GM12891 (cell line): ENCODE measurements around the gene C2orf72.
A peak's percentile ranks its signal among the peaks of the same experiment; 100 is the strongest.
"Not testable (repeated sequence)": the region's sequence is repeated elsewhere in the genome, so short reads cannot be mapped to it uniquely, and the experiment has no call there.

Experiments used
- DNase-seq: peaks from one replicate; pipeline ENCODE4 v3.0.0; 2011; ENCODE audit warnings: low spot score; ENCODE audit not compliant: insufficient read length
- FAIRE-seq: peaks from 2 replicates; lab custom pipeline; 2011; peaks lifted over from hg19 to GRCh38; lab: Jason Lieb, UNC
- PAX5 ChIP-seq: IDR thresholded peaks from 2 replicates; pipeline ENCODE4 v1.6.1; 2011; ENCODE audit warnings: low read length, moderate library complexity, mild to moderate bottlenecking; ENCODE audit not compliant: insufficient read depth, severe bottlenecking
- POLR2A ChIP-seq: IDR thresholded peaks from 2 replicates; pipeline ENCODE4 v1.6.1; 2011; ENCODE audit warnings: low read depth, low read length, control low read depth
- POLR2AphosphoS5 ChIP-seq: IDR thresholded peaks from 2 replicates; pipeline ENCODE4 v1.6.1; 2011; ENCODE audit warnings: low read depth, low read length, control low read depth
- POU2F2 ChIP-seq: IDR thresholded peaks from 2 replicates; pipeline ENCODE4 v1.6.1; 2011; ENCODE audit warnings: low read depth, mild to moderate bottlenecking, control low read depth, low read length, moderate library complexity
- SPI1 ChIP-seq: IDR thresholded peaks from 2 replicates; pipeline ENCODE4 v1.6.1; 2011; ENCODE audit warnings: low read depth, low read length, control low read depth
- TAF1 ChIP-seq: IDR thresholded peaks from 2 replicates; pipeline ENCODE4 v1.6.1; 2011; ENCODE audit warnings: low read depth, low read length, control low read depth

C2orf72 gene

GRCh38 chr2:231000211-231000904 is 37.0 kb upstream of the C2orf72 start:
- peak; percentile 28; the same call in 1 of the 2 replicates for TF ChIP-seq SPI1
- no peak for TF ChIP-seq TAF1
- no peak for TF ChIP-seq POU2F2
- TF ChIP-seq POLR2A = no peak
- DNase-seq (no peak), FAIRE-seq (no peak)

DNA sequence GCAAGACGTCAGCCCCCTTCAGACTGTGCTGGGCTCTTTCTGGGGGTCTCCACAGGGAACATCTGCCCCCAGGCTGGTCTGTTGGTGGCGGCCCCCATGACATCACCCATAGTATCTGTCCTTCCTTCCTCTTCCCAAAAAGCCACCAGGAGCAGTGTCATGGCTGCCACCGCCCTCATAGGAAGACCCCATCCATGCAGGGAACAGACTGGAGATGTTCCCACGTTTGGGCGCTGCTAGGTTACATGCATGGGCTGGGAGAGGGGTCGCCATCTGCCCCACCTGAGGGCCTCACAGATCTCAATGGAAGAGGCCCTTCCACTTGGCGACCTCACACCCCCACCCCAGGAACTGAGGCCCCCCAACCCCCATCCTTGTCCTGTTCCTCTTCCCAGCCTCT is 36.3 kb upstream of the C2orf72 start:
- DNase-seq (no peak), FAIRE-seq (no peak)
- TF ChIP-seq POU2F2 (no peak), SPI1 (no peak), POLR2AphosphoS5 (no peak), TAF1 (no peak), POLR2A (no peak), PAX5 (no peak)

GRCh38 chr2:231001921-231002320 is 35.4 kb upstream of the C2orf72 start:
- FAIRE-seq (no peak), DNase-seq (no peak)
- no peak for TF ChIP-seq PAX5
- no peak for TF ChIP-seq POLR2AphosphoS5
- TF ChIP-seq TAF1 = no peak

DNA sequence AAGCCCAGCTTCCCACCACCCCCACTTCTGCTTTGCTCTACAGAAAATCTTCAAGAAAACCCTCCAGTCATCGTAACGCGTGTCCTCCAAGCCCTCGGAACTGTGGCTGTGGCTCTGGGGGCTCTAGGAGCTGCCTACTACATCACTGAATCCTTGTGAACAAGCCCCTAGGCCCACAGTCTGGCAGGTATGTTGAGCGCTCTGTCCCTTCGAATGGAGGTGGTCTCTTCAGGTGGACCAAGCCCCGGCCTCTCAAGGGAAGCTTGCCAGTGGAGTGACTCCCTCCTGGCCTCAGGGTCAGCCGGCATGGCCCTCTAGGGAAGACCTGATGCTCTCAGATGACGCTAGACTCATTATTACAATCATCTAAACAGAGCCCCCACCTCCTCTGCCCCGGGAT is 34.7 kb upstream of the C2orf72 start:
- FAIRE-seq = no peak
- DNase-seq = no peak
- TF ChIP-seq SPI1 = no peak
- no peak for TF ChIP-seq POLR2AphosphoS5
- TF ChIP-seq POLR2A = no peak
- TF ChIP-seq PAX5 = no peak
- no peak for TF ChIP-seq TAF1
- no peak for TF ChIP-seq POU2F2

DNA sequence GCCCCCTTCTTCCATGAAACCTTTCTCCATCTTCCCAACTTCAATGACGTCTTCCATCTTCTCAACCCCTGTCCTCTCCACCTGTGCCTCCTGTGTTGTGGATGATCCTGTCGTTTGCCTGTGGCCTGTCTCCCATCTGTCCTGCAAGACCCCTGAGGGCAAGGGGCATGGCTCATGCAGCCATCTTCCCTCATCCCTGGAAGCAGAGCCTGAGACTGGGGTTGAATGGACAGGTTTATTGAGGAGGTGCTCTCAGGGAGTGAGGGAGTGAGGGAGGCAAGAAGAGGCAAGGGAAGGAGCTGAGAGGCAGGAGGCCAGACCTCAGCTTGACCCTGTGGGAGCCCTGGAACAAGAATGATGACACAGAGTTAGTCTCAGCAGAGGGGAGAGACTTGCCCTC is 34.1 kb upstream of the C2orf72 start:
- FAIRE-seq (no peak), DNase-seq (no peak)
- no peak for TF ChIP-seq SPI1

GRCh38 chr2:231004930-231005329 is 32.4 kb upstream of the C2orf72 start:
- not testable (repeated sequence) for DNase-seq
- peak; percentile 90 for FAIRE-seq

DNA sequence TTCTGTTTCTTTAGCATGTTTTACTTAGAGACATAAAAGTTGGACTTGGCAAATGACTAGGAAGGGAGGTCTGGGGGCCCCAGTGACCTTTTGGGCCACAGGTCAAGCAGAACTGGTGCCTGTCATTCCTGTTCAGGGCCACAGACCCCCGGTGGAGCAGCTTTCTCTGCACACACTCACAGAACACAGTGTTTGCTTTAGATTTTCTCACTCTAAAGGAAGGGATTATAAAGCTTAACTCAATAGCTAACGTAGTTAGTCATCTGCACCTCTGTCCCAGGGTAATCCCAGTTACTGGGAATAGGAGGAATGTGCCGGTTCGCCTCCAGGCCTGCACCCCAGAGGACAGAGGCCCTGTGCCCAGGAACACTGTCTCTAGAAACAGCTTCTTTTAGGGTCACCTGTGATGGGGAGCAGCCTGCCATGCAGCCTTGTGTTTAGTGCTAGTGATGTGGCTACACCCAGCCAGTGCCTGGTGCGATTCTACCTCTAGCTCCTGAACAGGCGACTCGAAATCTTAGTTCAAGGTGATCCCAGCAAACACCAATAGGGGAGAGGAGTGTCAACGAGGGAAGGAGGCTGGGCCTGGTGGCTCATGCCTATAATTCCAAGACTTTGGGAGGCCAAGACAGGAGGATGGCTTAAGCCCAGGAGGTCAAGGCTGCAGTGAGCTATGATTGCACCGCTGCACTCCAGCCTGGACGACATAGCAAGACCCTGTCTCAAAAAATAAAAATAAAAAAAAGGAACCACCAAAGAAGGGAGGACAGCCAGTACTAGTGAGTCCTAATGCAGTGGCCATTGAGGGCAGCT is 29.8 kb upstream of the C2orf72 start:
- FAIRE-seq (no peak), DNase-seq (no peak)
- TF ChIP-seq POLR2A = no peak
- no peak for TF ChIP-seq POLR2AphosphoS5
- TF ChIP-seq POU2F2 = no peak
- TF ChIP-seq SPI1 = no peak
- TF ChIP-seq TAF1 = no peak
- no peak for TF ChIP-seq PAX5

DNA sequence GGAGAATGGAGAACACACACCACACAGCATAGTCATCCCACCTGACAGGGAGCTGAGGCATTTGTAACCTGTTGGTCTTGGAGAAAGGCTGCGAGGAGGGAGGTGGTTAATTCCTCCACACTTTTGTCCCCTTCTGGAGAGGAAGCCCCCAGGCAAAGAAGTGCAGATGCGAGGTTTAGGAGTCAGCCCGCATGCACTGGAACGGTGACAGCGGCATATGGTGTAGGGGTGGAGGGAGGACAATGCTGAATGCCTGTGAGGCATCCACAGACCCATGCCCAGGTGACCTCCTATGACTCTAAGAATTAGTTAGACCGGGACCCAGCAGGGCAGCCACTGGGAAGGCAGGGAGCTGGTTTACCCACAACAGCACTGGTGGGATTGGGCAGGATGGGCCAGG is 29.2 kb upstream of the C2orf72 start:
- FAIRE-seq (no peak), DNase-seq (no peak)
- no peak for TF ChIP-seq POU2F2
- no peak for TF ChIP-seq POLR2AphosphoS5
- TF ChIP-seq POLR2A = no peak
- no peak for TF ChIP-seq SPI1
- TF ChIP-seq TAF1 = no peak
- no peak for TF ChIP-seq PAX5

DNA sequence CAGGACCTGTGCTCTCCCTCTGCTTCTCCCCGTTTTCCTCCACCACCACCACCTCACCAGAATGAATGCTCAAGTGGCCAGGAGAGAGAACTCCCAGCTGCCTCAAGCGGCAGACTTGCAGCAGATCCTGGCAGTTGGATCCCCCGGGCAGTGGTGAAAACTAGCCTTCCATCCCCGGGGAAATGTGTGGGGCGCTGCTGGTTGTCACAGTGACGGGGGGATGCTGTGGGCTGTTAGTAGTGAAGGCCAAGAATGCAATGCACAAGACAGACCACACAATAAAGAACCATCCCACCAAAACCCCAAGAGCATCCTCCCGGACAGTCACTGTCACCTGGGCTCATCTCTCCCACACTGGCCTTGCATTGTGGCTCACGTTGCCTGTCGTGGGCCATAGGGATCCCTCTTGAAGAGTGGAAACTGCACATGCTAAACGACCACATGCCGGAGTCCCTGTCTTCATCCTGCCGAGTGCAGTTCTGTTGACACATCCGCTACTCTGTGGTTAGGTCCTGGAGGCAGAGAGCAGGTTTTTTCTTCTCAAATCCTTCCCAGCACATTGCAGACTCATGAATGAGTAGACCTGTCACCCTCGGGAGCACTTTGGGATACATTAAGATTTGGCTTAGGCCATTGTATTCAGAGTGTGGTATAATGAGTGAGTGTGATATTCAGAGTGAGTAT is 27.9 kb upstream of the C2orf72 start:
- FAIRE-seq = no peak
- no peak for DNase-seq
- TF ChIP-seq POU2F2 = no peak
- no peak for TF ChIP-seq SPI1
- no peak for TF ChIP-seq POLR2A
- TF ChIP-seq POLR2AphosphoS5 = no peak
- no peak for TF ChIP-seq PAX5

DNA sequence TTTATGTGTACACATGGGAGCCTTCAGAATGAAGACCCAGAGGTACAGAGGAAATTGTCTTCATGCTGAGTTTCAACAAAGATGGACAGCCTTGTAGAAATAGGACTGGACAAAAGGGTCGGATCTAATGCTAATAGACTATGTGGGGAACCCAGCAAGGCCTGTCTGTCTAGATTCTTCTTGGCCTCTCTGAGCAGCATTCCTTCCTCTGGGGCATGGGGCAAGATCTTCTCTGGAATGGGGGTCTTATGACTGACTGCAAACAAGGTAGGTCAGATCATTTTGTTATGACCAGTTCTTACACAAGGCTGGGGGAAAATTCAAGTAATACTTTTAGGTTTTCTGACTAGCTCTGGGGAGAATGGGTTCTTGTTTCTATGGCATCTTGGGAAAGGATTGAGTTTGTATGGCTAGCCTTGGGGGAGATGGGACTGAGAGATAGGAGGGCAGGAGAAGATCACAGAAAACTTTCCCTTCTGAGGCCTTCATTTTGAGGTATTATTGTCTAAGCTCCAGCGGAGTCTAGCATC is 27.1 kb upstream of the C2orf72 start:
- FAIRE-seq (no peak), DNase-seq (no peak)
- TF ChIP-seq POLR2AphosphoS5 (no peak), TAF1 (no peak), POU2F2 (no peak)

GRCh38 chr2:231011526-231011925 is 25.8 kb upstream of the C2orf72 start:
- no peak for TF ChIP-seq POLR2AphosphoS5
- no peak for TF ChIP-seq SPI1
- TF ChIP-seq TAF1 = no peak
- no peak for TF ChIP-seq PAX5
- no peak for TF ChIP-seq POU2F2
- TF ChIP-seq POLR2A = no peak
- FAIRE-seq = no peak
- DNase-seq = no peak
